Panc1 (cell line): ENCODE data around the gene CLCN7. TPM values are rescaled to one million over a fixed set of nuclear protein-coding genes. Genes with fewer than 3 reads are reported as not detected.
A peak's percentile ranks its signal among the peaks of the same experiment; 100 is the strongest.

Experiments
- ATAC-seq: fragments of 200-7000 bp; cut with Tn5 transposase; 2 replicates; pipeline ENCODE4 v1.9.1; 2020; ENCODE audit warnings: mild to moderate bottlenecking, moderate library complexity
- BruUV-seq: library from RNA; stranded (reverse); fragments of 400-500 nt; replicated peaks from 2 replicates; lab custom pipeline; 2021; lab: Mats Ljungman, UMichigan
- CTCF ChIA-PET: fragments of 300-600 bp; sonication (Branson Sonifier 250); formaldehyde crosslinking; loops from one replicate; lab custom pipeline; 2022; ENCODE audit warnings: antibody characterized with exemption; lab: Charles Lee
- POLR2A ChIA-PET: fragments of 300-600 bp; sonication (Branson Sonifier 250); formaldehyde crosslinking; loops from one replicate; lab custom pipeline; 2022; ENCODE audit warnings: antibody characterized with exemption; lab: Charles Lee
- DNase-seq: peaks from one replicate; pipeline ENCODE4 v3.0.0-alpha.2; 2010; ENCODE audit warnings: low read depth, low spot score
- H3K27ac ChIP-seq: 2 replicates; pipeline ENCODE4 v1.5.1; 2011; ENCODE audit warnings: mild to moderate bottlenecking, low read length, inconsistent platforms
- H3K27me3 ChIP-seq: fragments of 200-500 bp; sonication (Bioruptor generic); 2 replicates; pipeline ENCODE4 v1.6.0; 2014; ENCODE audit warnings: low read length, inconsistent platforms; ENCODE audit not compliant: control insufficient read depth, insufficient read depth
- H3K36me3 ChIP-seq: fragments of 200-500 bp; sonication (Bioruptor generic); 2 replicates; pipeline ENCODE4 v1.5.1; 2014; ENCODE audit warnings: inconsistent platforms, mild to moderate bottlenecking, low read length, moderate library complexity; ENCODE audit not compliant: control insufficient read depth, insufficient read depth
- H3K4me1 ChIP-seq: 2 replicates; pipeline ENCODE4 v1.5.1; 2011; ENCODE audit warnings: inconsistent platforms, mild to moderate bottlenecking, low read length, moderate library complexity; ENCODE audit not compliant: control insufficient read depth, insufficient read depth
- H3K4me3 ChIP-seq, 2 experiments: 2 replicates each; pipeline ENCODE4 v1.5.1; 2011 to 2012; ENCODE audit warnings: low read depth in 2 of 2, low read length in 2 of 2, mild to moderate bottlenecking in 2 of 2, inconsistent platforms in 1 of 2, moderate library complexity in 1 of 2
- H3K9me3 ChIP-seq: fragments of 200-500 bp; sonication (Bioruptor generic); 2 replicates; pipeline ENCODE4 v1.5.1; 2014; ENCODE audit warnings: low read depth, mild to moderate bottlenecking, inconsistent platforms, low read length, moderate library complexity; ENCODE audit not compliant: control insufficient read depth, insufficient read depth
- POLR2AphosphoS5 ChIP-seq: IDR thresholded peaks from 2 replicates; pipeline ENCODE4 v1.6.1; 2012; ENCODE audit warnings: mild to moderate bottlenecking, low read depth, low read length, moderate library complexity
- SIN3A ChIP-seq: IDR thresholded peaks from 2 replicates; pipeline ENCODE4 v1.6.1; 2012; ENCODE audit warnings: low read depth, mild to moderate bottlenecking, low read length, moderate library complexity, borderline replicate concordance; ENCODE audit not compliant: insufficient read depth
- TCF7L2 ChIP-seq: IDR thresholded peaks from 2 replicates; pipeline ENCODE4 v1.6.1; 2011; ENCODE audit warnings: mild to moderate bottlenecking, low read depth, low read length, inconsistent platforms
- in situ Hi-C: cut with HindIII; loops from 2 replicates; pipeline ENCODE4 v1.10.0; 2016; ENCODE audit warnings: low sequenced_read_pairs, low pct_unique_long_range_greater_than_20kb
- intact Hi-C: fragments of 100-400 bp; cut with micrococcal nuclease; formaldehyde crosslinking; loops from one replicate; pipeline ENCODE4 v1.10.0; 2022; ENCODE audit not compliant: unreplicated experiment
- total RNA-seq: library from RNA; stranded (reverse); gene quantifications from one replicate; pipeline ENCODE4 v1.2.1, GENCODE V29; 2021; ENCODE audit not compliant: unreplicated experiment
- TF ChIP-seq, protein P1 (sequence below): fragments of 450-650 bp; IDR thresholded peaks from 2 replicates; pipeline ENCODE4 v1.5.1; 2017; ENCODE audit warnings: mild to moderate bottlenecking
- TF ChIP-seq, protein P2 (sequence below), 2 experiments: IDR thresholded peaks; 2 replicates each; pipeline ENCODE4 v1.6.1; 2011 to 2012; ENCODE audit warnings: low read depth in 2 of 2, control low read depth in 1 of 2, low read length in 1 of 2, mild to moderate bottlenecking in 1 of 2, moderate library complexity in 1 of 2; ENCODE audit not compliant: insufficient read depth in 1 of 2

CLCN7 gene
- total RNA-seq, 1 experiment from 2014 or later: 179 TPM

DNA sequence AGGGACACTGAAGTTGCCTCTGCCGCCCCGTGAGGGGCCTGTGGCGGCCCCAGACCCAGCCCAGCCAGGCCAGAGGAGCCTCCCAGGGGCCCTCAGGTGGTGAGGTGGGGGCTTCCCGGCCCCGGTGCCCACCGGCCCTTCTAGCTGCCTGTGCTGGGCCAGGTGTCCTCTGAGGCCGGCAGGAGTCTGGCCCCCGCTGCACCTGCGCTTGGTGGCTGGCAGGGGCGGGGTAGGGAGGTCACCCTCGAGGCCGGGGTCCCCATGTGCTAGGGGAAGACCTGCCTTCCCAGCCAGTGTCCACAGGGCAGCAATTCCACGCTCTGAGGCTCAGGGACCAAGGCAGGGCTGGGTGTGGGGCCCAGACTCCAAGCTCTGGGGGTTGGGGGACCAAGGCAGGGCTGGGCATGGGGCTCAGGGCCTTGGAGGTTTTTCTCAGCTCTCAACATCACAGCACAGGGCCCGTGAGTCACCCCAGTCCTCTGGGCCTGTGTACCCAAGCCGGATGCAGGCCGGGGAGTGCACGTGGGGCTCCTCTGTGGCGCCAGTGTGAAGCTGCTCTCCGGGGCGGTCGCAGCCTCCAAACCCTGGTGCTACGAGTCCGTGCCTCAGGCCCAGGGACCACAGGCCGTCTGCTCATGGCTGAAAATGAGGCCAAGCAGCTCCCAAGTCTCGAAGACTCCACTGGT, 29.2 kb downstream of the CLCN7 start:
- Histone ChIP-seq H3K4me3 (no peak overlapping the region), H3K36me3 (no peaks in the 10 kb centered on the region), H3K27me3 (no peaks in the 10 kb centered on the region), H3K9me3 (no peaks in the 10 kb centered on the region), H3K27ac (no peak overlapping the region), H3K4me1 (no peaks in the 10 kb centered on the region)
- CTCF ChIA-PET: no interaction called here
- no peak for ATAC-seq
- in situ Hi-C loops (no loop called here), intact Hi-C loops (no loop called here)
- no peak for TF ChIP-seq SIN3A
- TF ChIP-seq TCF7L2: no peak
- no peak for TF ChIP-seq POLR2AphosphoS5
- TF ChIP-seq, protein P1, sequence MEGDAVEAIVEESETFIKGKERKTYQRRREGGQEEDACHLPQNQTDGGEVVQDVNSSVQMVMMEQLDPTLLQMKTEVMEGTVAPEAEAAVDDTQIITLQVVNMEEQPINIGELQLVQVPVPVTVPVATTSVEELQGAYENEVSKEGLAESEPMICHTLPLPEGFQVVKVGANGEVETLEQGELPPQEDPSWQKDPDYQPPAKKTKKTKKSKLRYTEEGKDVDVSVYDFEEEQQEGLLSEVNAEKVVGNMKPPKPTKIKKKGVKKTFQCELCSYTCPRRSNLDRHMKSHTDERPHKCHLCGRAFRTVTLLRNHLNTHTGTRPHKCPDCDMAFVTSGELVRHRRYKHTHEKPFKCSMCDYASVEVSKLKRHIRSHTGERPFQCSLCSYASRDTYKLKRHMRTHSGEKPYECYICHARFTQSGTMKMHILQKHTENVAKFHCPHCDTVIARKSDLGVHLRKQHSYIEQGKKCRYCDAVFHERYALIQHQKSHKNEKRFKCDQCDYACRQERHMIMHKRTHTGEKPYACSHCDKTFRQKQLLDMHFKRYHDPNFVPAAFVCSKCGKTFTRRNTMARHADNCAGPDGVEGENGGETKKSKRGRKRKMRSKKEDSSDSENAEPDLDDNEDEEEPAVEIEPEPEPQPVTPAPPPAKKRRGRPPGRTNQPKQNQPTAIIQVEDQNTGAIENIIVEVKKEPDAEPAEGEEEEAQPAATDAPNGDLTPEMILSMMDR: no peak
- TF ChIP-seq, protein P2, sequence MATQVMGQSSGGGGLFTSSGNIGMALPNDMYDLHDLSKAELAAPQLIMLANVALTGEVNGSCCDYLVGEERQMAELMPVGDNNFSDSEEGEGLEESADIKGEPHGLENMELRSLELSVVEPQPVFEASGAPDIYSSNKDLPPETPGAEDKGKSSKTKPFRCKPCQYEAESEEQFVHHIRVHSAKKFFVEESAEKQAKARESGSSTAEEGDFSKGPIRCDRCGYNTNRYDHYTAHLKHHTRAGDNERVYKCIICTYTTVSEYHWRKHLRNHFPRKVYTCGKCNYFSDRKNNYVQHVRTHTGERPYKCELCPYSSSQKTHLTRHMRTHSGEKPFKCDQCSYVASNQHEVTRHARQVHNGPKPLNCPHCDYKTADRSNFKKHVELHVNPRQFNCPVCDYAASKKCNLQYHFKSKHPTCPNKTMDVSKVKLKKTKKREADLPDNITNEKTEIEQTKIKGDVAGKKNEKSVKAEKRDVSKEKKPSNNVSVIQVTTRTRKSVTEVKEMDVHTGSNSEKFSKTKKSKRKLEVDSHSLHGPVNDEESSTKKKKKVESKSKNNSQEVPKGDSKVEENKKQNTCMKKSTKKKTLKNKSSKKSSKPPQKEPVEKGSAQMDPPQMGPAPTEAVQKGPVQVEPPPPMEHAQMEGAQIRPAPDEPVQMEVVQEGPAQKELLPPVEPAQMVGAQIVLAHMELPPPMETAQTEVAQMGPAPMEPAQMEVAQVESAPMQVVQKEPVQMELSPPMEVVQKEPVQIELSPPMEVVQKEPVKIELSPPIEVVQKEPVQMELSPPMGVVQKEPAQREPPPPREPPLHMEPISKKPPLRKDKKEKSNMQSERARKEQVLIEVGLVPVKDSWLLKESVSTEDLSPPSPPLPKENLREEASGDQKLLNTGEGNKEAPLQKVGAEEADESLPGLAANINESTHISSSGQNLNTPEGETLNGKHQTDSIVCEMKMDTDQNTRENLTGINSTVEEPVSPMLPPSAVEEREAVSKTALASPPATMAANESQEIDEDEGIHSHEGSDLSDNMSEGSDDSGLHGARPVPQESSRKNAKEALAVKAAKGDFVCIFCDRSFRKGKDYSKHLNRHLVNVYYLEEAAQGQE (IDR thresholded peaks at IDR 0.05; ENCODE audit: insufficient read depth in 1 of 2, low read depth in 2 of 2, low read length in 1 of 2): no peak
- POLR2A ChIA-PET: no interaction called here
- BruUV-seq: TSS peak; percentile 82
- no peak for DNase-seq

DNA sequence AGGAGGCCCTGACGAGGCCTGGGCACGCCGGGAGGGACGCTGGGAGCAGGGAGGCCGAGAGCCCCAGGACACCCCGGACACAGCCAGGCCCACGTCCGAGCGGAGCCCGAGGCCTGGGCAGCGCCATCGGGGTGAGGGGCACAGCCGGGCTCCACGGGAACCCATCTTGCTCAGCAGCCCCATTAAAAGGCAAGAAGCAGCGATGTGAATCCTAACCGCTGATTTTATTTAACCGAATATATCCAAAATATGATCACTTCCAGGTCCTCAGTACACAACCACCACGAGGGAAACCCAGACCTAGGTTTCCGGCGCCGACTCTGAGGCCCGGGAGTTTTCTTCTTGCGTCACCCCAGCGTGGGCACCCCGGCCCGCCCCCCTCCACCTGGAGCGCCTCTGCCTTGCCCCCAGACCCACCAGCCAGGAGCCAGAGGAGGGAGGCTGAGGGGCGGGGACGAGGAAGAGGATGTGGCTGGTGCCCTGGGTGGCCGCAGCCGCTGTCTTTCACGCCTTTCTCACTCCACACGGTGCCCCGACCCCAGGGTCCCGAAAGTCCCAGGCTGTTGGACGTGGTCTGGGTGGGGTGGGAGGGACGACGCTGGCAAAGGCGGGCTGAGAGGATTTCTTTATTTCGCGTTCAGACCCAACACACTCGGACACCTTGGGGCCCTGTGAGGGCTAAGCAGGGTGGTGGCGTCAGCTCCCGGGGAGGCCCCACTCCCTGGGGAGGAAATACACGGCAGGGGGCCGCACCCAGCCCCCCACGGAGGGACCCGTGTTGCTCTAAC, 29.9 kb downstream of the CLCN7 start:
- DNase-seq (no peak), ATAC-seq (no peak)
- ChIA-PET CTCF (no interaction called here), POLR2A (no interaction called here)
- Histone ChIP-seq H3K9me3 (no peaks in the 10 kb centered on the region), H3K27me3 (no peaks in the 10 kb centered on the region), H3K4me1 (no peaks in the 10 kb centered on the region), H3K4me3 (no peak overlapping the region), H3K27ac (no peak overlapping the region), H3K36me3 (no peaks in the 10 kb centered on the region)
- TF ChIP-seq SIN3A (no peak), TCF7L2 (no peak), POLR2AphosphoS5 (no peak)
- TF ChIP-seq, protein P1: no peak
- TF ChIP-seq, protein P2 (IDR thresholded peaks at IDR 0.05; ENCODE audit: insufficient read depth in 1 of 2, low read depth in 2 of 2, low read length in 1 of 2): no peak
- BruUV-seq: no TSS peak
- in situ Hi-C loops (no loop called here), intact Hi-C loops (no loop called here)
